GM21619 (cell line): ENCODE measurements around the gene COL16A1.

Experiments
- ATAC-seq: cut with Tn5 transposase; IDR thresholded peaks from one replicate; pipeline ENCODE4 v1.9.1; 2021; ENCODE audit not compliant: unreplicated experiment

COL16A1 gene

GRCh38 chr1:31626223-31627207, 77.3 kb downstream of the COL16A1 start:
- no peak for ATAC-seq

- ATAC-seq: no peak
Observed at GRCh38 chr1:31625561-31626222, 78.1 kb downstream of the COL16A1 start.

- no peak for ATAC-seq
Observed at GRCh38 chr1:31624731-31625514, 78.9 kb downstream of the COL16A1 start.

GRCh38 chr1:31624309-31624708, 79.5 kb downstream of the COL16A1 start:
- no peak for ATAC-seq

- ATAC-seq: no peak
Observed at GRCh38 chr1:31623365-31623764, 80.5 kb downstream of the COL16A1 start.

GRCh38 chr1:31621847-31622730, 81.7 kb downstream of the COL16A1 start:
- no peak for ATAC-seq

GRCh38 chr1:31621498-31621820, 82.4 kb downstream of the COL16A1 start:
- ATAC-seq: no peak

- no peak for ATAC-seq
Observed at GRCh38 chr1:31620631-31621497, 83.0 kb downstream of the COL16A1 start.

- ATAC-seq: no peak
Observed at GRCh38 chr1:31618916-31619846, 84.6 kb downstream of the COL16A1 start.

GRCh38 chr1:31617916-31618746, 85.7 kb downstream of the COL16A1 start:
- no peak for ATAC-seq

GRCh38 chr1:31617218-31617915, 86.5 kb downstream of the COL16A1 start, which contains the start of gene HCRTR1:
HCRTR1 (plus strand) TSS chr1:31617689; CDS start chr1:31619193, 1,504 bp downstream.
- ATAC-seq: no peak

GRCh38 chr1:31615939-31616338, 87.9 kb downstream of the COL16A1 start:
- no peak for ATAC-seq

GRCh38 chr1:31615414-31615813, 88.4 kb downstream of the COL16A1 start:
- no peak for ATAC-seq

- no peak for ATAC-seq
Observed at GRCh38 chr1:31614414-31615005, 89.3 kb downstream of the COL16A1 start.

GRCh38 chr1:31609514-31610118, 94.2 kb downstream of the COL16A1 start:
- no peak for ATAC-seq

- no peak for ATAC-seq
Observed at GRCh38 chr1:31607360-31607759, 96.5 kb downstream of the COL16A1 start.
